Measurements from ENCODE around the gene CLEC16A.

GRCh38 chr16:11131706-11132105 lies 187.3 kb downstream of the CLEC16A start:
- no peak for TF ChIP-seq TCF12 (IDR thresholded peaks at IDR 0.05; ENCODE audit: low read depth)
- no peak for TF ChIP-seq MAX (IDR thresholded peaks at IDR 0.05)
- no peak for TF ChIP-seq TAF1 (IDR thresholded peaks at IDR 0.05; ENCODE audit: low read depth)
- no peak for TF ChIP-seq EP300 (IDR thresholded peaks at IDR 0.05; ENCODE audit: borderline replicate concordance)
- TF ChIP-seq REST (IDR thresholded peaks at IDR 0.05; ENCODE audit: low read depth), result no peak
- no peak for TF ChIP-seq USF1 (IDR thresholded peaks at IDR 0.05)
- no peak for TF ChIP-seq CEBPB (IDR thresholded peaks at IDR 0.05)
- TF ChIP-seq TEAD4 (IDR thresholded peaks at IDR 0.05), result no peak
- no peak for TF ChIP-seq CREB1 (IDR thresholded peaks at IDR 0.05; ENCODE audit: low read depth)
- no peak for TF ChIP-seq NFIC (IDR thresholded peaks at IDR 0.05)
